Omental fat pad (tissue), 4 donors: ENCODE results near the gene SYNE4. TPM values are rescaled to one million over a fixed set of nuclear protein-coding genes. Genes with fewer than 3 reads are reported as not detected.

ENCODE experiments used
- ATAC-seq: fragments of 150-250 bp; one replicate; pipeline ENCODE4 v1.9.1; 2016; ENCODE audit warnings: mild to moderate bottlenecking, moderate library complexity; ENCODE audit not compliant: low FRiP score
- DNase-seq: peaks from one replicate; pipeline ENCODE4 v3.0.0-alpha.2; 2019; ENCODE audit warnings: low spot score
- total RNA-seq, 4 donors: library from RNA; depleted of rRNA; stranded (reverse); fragments of >200 nt; gene quantifications; one replicate each; pipeline ENCODE4 v1.1.0, GENCODE V29; 2016
- TF ChIP-seq, protein P1 (sequence below), 3 donors: fragments of 450-650 bp; IDR thresholded peaks; one replicate each; pipeline ENCODE4 v1.5.1; 2016 to 2017; ENCODE audit warnings: antibody characterized with exemption in 3 of 3, mild to moderate bottlenecking in 3 of 3, moderate library complexity in 2 of 3

The SYNE4 gene
- total RNA-seq, 4 donors from 2014 or later, result 0.28 to 0.79 (median 0.50) TPM; not detected in 1

DNA sequence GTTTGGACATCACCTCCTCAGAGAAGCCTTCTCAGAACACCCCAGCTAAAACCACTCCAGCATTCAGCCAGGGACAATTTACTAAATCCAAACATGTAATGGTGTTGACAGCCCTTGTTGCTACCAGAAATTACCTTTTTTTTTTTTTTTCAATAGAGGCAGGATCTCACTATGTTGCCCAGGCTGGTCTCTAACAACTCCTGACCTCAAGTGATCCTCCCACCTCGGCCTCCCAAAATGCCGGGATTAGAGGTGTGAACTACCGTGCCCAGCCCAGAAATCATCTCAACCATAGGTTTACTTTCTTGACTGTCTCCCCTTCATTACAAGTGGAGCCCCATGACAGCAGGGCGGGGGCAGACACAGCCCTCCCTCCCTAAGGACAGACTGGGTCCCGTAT lies 14.8 kb upstream of the SYNE4 start:
- TF ChIP-seq, protein P1, sequence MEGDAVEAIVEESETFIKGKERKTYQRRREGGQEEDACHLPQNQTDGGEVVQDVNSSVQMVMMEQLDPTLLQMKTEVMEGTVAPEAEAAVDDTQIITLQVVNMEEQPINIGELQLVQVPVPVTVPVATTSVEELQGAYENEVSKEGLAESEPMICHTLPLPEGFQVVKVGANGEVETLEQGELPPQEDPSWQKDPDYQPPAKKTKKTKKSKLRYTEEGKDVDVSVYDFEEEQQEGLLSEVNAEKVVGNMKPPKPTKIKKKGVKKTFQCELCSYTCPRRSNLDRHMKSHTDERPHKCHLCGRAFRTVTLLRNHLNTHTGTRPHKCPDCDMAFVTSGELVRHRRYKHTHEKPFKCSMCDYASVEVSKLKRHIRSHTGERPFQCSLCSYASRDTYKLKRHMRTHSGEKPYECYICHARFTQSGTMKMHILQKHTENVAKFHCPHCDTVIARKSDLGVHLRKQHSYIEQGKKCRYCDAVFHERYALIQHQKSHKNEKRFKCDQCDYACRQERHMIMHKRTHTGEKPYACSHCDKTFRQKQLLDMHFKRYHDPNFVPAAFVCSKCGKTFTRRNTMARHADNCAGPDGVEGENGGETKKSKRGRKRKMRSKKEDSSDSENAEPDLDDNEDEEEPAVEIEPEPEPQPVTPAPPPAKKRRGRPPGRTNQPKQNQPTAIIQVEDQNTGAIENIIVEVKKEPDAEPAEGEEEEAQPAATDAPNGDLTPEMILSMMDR (IDR thresholded peaks at IDR 0.05), result no peak
- no peak for ATAC-seq
- DNase-seq, result no peak

DNA sequence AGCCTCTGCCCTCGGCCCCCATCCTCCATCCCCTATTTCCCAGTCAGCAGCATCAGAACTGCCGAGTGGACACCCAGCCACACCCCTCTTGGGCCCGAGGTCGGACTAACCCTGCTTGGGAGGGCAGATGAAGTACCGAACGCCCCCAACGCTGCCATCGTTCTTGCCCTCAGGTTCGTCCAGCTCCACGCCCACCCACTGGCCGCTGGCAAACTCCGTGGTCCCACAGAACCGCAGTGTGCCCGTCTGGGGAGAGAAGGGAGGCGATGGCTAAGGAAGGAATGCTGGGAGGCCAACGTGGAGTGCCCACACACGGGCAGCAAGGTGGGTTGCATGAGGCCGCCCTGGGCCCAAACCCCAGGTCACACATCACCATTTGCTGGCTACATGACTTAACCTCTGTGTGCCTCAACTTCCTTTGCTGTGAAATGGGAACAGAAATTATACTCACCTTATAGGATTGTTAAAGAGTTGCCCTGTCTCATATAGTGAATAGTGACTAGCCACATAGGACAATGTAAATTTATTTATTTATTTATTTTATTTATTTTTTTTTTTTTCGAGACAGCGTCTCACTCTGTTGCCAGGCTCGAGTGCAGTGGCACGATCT lies 10.6 kb upstream of the SYNE4 start:
- DNase-seq (no peak), ATAC-seq (no peak)
- TF ChIP-seq, protein P1 (IDR thresholded peaks at IDR 0.05), result no peak

DNA sequence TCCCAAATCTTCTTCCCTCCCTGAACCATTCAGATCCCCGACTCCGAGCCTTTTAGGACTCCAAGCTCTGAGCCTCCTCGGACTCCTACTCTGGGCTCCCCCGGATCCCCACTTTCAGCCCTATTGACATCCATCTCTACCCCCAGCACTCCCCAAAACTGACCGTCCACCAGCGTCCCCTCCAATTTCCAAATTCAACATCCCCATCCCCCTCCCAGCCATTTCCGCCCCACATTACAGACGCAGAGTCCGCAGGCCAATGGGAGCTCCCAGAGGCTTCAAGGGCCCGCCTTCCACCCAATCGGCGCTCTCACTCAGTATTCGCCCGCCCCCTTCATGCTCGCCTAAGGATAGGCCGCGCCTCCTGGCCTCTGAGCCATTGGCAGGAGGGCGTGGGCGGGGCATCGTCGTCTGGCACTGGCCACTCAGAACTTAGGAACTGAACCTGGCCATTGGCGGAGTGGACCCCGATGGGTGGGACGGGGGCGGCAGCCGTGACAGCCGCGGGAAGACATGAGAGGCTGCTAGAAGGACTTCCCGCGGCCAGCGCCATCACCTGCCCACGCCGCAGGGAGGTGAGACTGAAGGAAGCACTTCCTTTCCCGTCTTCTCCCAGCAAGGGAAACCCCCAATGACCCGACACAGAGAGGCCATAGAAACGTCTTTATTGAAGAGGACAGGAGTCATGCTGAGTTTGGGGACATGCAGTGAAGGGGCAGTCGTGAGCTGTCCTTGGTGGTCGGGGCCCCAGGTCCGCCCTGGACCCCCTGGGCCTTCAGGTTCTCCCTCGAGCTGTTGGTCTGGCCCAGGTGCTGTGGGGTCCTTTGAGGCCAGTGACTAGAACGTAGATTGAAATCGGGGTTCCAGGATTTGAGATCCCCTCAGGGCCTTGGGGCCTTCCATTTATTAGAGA lies 5.7 kb upstream of the SYNE4 start, which contains the start of gene ALKBH6:
Gene ALKBH6, minus strand, starts transcription at position 202 of the 913 bp plus-strand sequence. CDS start 816 bp downstream, outside the sequence.
- peak; percentile 99 for DNase-seq
- peak; percentile 99 for ATAC-seq
- TF ChIP-seq, protein P1 (IDR thresholded peaks at IDR 0.05), result no peak

DNA sequence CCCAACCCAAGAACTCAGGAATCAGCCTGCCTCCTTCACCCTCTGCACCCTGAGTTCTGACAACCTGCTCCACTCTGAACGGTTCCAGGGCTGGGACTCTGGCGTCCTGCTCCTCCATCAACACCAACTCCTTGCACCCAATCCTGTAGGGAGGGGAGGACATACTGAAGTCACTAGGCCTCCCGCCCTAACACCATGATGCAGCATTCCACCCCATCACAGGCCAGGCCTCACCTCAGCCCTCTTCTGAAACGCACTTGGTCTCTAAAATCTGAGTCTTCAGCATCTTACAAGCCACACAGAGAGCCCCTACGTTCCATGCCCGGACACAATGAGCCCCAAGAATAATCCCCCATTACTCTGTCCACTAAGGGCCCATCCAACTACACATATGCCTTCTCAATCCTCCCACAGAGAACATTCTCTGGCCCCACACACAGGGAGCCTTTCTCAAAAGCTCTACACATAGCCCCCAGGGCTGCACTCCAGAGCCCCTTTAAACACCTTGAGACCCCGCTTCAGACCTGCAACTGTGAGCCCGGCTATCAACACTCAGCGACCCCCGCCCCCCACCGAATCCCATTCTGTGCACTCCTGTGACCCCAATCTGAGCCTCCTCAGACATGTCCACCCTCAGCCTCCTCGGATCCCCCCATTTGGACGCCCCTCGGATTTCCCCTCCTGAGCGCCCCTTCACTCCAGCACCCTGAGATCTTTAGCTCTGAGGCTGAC lies 4.8 kb upstream of the SYNE4 start:
- ATAC-seq (no peak), DNase-seq (no peak)
- TF ChIP-seq, protein P1 (IDR thresholded peaks at IDR 0.05), result no peak

DNA sequence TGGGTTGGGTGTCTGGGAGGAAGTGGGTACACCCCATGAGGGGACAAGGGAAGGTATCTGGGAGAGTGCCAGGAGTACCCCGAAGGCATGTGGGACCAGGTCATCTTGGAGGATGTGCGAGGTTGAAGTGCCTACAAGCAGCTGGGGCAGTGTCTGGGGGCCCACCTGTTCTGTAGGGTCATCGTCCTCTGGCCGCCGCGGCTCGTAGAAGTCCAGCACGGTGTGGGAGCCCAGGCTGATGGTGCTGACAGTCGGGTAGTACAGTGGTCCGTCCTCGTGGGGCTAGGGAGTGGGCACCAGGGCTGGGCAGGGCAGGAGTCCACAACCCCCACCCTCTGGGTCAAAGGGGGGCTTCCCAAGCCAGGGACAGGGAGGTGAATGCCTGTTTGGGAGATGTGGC lies 1.8 kb upstream of the SYNE4 start:
- TF ChIP-seq, protein P1 (IDR thresholded peaks at IDR 0.05), result no peak
- no peak for DNase-seq
- no peak for ATAC-seq

DNA sequence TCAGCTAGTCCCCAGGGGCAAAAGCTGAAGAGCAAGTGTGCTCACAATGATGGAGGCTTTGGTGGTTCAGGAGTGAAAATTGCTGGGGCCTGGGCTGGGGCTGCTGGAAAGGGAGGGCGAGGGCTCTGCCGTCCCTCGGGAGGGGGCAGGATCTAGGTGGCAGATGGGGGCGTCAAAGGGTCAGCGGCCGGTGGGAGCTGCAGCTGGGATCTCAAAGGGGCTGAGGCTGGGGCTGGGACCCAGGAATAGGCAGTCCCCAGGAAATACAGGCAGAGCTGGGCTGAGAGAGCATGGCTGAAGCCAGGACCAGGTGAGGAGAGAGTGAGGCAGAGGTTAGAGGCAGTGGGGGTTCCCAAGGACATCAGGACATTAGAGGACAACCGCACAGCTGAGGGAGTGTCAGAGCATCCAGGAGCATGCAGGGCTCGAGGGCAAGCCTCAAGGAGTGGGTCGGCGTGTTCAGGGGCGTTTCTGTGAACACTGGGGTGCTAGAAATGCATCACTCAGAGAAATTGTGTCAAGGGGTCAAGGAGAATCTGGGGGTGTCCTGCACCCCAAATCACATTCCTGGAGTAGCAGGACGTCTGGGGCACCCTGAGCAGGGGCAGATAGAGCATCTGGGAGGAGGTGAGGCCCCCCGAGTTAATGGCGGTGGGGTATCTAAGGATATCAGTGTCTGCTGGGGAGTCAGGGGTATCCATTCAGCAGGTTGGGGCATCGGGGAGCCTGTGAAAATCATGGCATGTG lies 1.2 kb upstream of the SYNE4 start:
- DNase-seq (no peak), ATAC-seq (no peak)
- TF ChIP-seq, protein P1 (IDR thresholded peaks at IDR 0.05), result no peak
